GM12878 (cell line): Measurements from ENCODE around the gene CCBE1. TPM values are rescaled to one million over a fixed set of nuclear protein-coding genes. Genes with fewer than 3 reads are reported as not detected.

ENCODE experiments used
- ATAC-seq: fragments of 200-7000 bp; cut with Tn5 transposase; 3 replicates; pipeline ENCODE4 v1.9.1; 2020; ENCODE audit warnings: mild to moderate bottlenecking, moderate library complexity
- BruUV-seq: library from RNA; stranded (reverse); fragments of 400-500 nt; replicated peaks from 2 replicates; lab custom pipeline; 2021; lab: Mats Ljungman, UMichigan
- CTCF ChIA-PET: fragments of 300-600 bp; sonication (Branson Sonifier 250); formaldehyde crosslinking; extraction: SDS; loops from one replicate; lab custom pipeline; 2021; ENCODE audit warnings: inconsistent platforms; lab: Yijun Ruan, JAX
- POLR2A ChIA-PET: fragments of 350-600 bp; formaldehyde crosslinking; extraction: SDS; loops from one replicate; lab custom pipeline; 2021; ENCODE audit warnings: inconsistent platforms; lab: Charles Lee
- RAD21 ChIA-PET: fragments of 300-600 bp; sonication (Branson Sonifier 250); formaldehyde crosslinking; loops from one replicate; lab custom pipeline; 2023; ENCODE audit warnings: antibody characterized with exemption; ENCODE audit not compliant: unreplicated experiment; lab: Charles Lee
- SMC1A ChIA-PET: fragments of 300-600 bp; sonication (Branson Sonifier 250); formaldehyde crosslinking; loops from one replicate; lab custom pipeline; 2023; ENCODE audit not compliant: unreplicated experiment, uncharacterized antibody; lab: Charles Lee
- DNase-seq: peaks from one replicate; pipeline ENCODE4 v3.0.0-alpha.2; 2011; ENCODE audit warnings: low read depth, low spot score
- FAIRE-seq: peaks from 3 replicates; lab custom pipeline; 2011; peaks lifted over from hg19 to GRCh38; lab: Jason Lieb, UNC
- H2AFZ ChIP-seq: 2 replicates; pipeline ENCODE4 v1.6.0; 2011; ENCODE audit warnings: low read depth, low read length, control low read depth; ENCODE audit not compliant: control insufficient read depth
- H3K27ac ChIP-seq: 2 replicates; pipeline ENCODE4 v1.5.1; 2011; ENCODE audit warnings: control low read depth; ENCODE audit not compliant: control insufficient read depth, insufficient read depth
- H3K27me3 ChIP-seq, 2 experiments: replicated peaks in 1 of 2; 2 replicates each; pipeline versions ENCODE4 v1.6.0 to v1.6.1; 2011; ENCODE audit warnings: low read length in 1 of 2; ENCODE audit not compliant: control insufficient read depth in 2 of 2, insufficient read depth in 2 of 2
- H3K36me3 ChIP-seq, 2 experiments: 2 replicates each; pipeline ENCODE4 v1.5.1; 2011; ENCODE audit warnings: low read length in 1 of 2; ENCODE audit not compliant: control insufficient read depth in 2 of 2, insufficient read depth in 2 of 2
- H3K4me1 ChIP-seq: 2 replicates; pipeline ENCODE4 v1.6.1; 2011; ENCODE audit warnings: mild to moderate bottlenecking, low read length, moderate library complexity, mixed read lengths; ENCODE audit not compliant: control insufficient read depth, insufficient read depth
- H3K4me2 ChIP-seq: 2 replicates; pipeline ENCODE4 v1.6.0; 2011; ENCODE audit warnings: control low read depth; ENCODE audit not compliant: control insufficient read depth, insufficient read depth
- H3K4me3 ChIP-seq: fragments of 200-600 bp; sonication (generic); 2 replicates; pipeline ENCODE4 v1.5.1; 2016
- H3K79me2 ChIP-seq: 2 replicates; pipeline ENCODE4 v1.6.0; 2011; ENCODE audit warnings: low read length; ENCODE audit not compliant: control insufficient read depth, insufficient read depth
- H3K9ac ChIP-seq: 2 replicates; pipeline ENCODE4 v1.8.0; 2011; ENCODE audit warnings: low read length, control low read depth, mixed read lengths; ENCODE audit not compliant: control insufficient read depth, insufficient read depth
- H3K9me3 ChIP-seq: replicated peaks from 3 replicates; pipeline ENCODE4 v1.5.1; 2011; ENCODE audit warnings: mild to moderate bottlenecking, low read length; ENCODE audit not compliant: control insufficient read depth, insufficient read depth
- H4K20me1 ChIP-seq: 2 replicates; pipeline ENCODE4 v1.6.0; 2011; ENCODE audit not compliant: control insufficient read depth, insufficient read depth
- CHD1 ChIP-seq: IDR thresholded peaks from 2 replicates; pipeline ENCODE4 v1.6.1; 2012; ENCODE audit warnings: low read depth, low read length, improper control_type of control experiment
- ESRRA ChIP-seq: IDR thresholded peaks from 2 replicates; pipeline ENCODE4 v1.6.1; 2012; ENCODE audit warnings: mild to moderate bottlenecking, low read length, improper control_type of control experiment
- ZZZ3 ChIP-seq: IDR thresholded peaks from 2 replicates; pipeline ENCODE4 v1.6.1; 2011; ENCODE audit warnings: low read depth; ENCODE audit not compliant: control insufficient read depth, insufficient read length
- WGBS: methylation state at CpG from one replicate; pipeline ENCODE4 v1.1.6; 2016; ENCODE audit warnings: low lambda C conversion rate; ENCODE audit not compliant: insufficient replicate concordance, insufficient coverage; ENCODE audit errors: missing lambda C conversion rate; 5-methylcytosine and 5-hydroxymethylcytosine counted together
- in situ Hi-C: fragments of 300-500 bp; cut with MboI; formaldehyde crosslinking; loops from 9 replicates; pipeline ENCODE4 v1.14.3; 2018; ENCODE audit warnings: mixed read lengths
- intact Hi-C: fragments of 100-400 bp; cut with micrococcal nuclease; formaldehyde crosslinking; loops from one replicate; pipeline ENCODE4 v1.14.2; 2022; ENCODE audit not compliant: unreplicated experiment
- polyA plus RNA-seq, 11 experiments: library from polyadenylated mRNA; depleted of rRNA in 4 of 11; unstranded in 6 of 11; stranded (reverse) in 5 of 11; fragments of >200 nt; fragmentation: Nextera tagmentation in 4 of 11; fragmentation: Illumina TruSeq in 1 of 11; extraction: Ambion mirVana in 4 of 11; extraction: Trizol in 1 of 11; gene quantifications; 1 replicate in 1 of 11; 2 replicates in 10 of 11; pipeline versions ENCODE4 v1.2.1 to v1.2.3, GENCODE V29; 2011 to 2016; ENCODE audit warnings: inconsistent platforms in 2 of 11, missing spikeins in 2 of 11, low read depth in 1 of 11
- total RNA-seq, 4 experiments: library from RNA; depleted of rRNA in 3 of 4; stranded (reverse); fragments of >200 nt in 3 of 4; fragmentation: Illumina TruSeq in 1 of 4; extraction: Trizol in 1 of 4; gene quantifications; 2 replicates each; pipeline versions ENCODE4 v1.2.1 to v1.2.3, GENCODE V29; 2013 to 2021
- TF ChIP-seq, protein P1 (sequence below): IDR thresholded peaks from 2 replicates; pipeline ENCODE4 v1.6.1; 2012; ENCODE audit warnings: improper control_type of control experiment, low read depth, low read length; ENCODE audit not compliant: insufficient replicate concordance

CCBE1 gene
- total and polyA plus RNA-seq, 10 of the 15 experiments (the other 5 are each of a cell fraction or from before 2014, with no cell fraction given): 0.03 to 0.49 (median 0.04) TPM; not detected in 7

DNA sequence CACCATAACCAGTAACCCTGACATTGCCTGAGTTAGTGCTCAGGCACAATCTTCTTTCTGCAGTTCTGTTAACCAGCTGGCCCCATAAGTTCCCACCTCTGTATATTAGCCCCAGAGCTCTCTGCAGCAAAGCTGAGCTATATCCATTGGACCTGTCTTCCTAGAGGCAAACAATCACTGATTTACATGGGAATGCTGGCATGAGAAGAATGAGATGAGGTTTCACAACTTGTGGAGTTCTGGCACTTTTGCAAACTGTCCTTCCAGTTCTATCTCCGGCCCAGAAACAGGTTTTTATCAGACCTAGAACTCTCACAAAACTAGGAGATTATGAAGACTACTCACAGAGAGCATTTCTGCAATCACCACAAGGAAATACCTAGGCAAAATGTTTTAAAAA lies 7.9 kb upstream of the CCBE1 start:
- H3K4me1 ChIP-seq: no peaks in the 10 kb centered on the region
- ATAC-seq (no peak), FAIRE-seq (no peak), DNase-seq (no peak)
- ChIA-PET POLR2A (no interaction called here), RAD21 (no interaction called here), CTCF (interaction anchor here (0.6 kb wide), 1 partner anchor 82 kb away, joined by 3 read pairs; no protein-coding TSS in a partner anchor), SMC1A (interaction anchor here (1.6 kb wide), 1 partner anchor 11 kb away, joined by 4 read pairs; no protein-coding TSS in a partner anchor)
- intact Hi-C loops: no loop called here
- no peaks in the 10 kb centered on the region for H3K27me3 ChIP-seq
- H3K36me3 ChIP-seq: no peaks in the 10 kb centered on the region
- H3K4me3 ChIP-seq: no peak overlapping the region
- no peaks in the 10 kb centered on the region for H3K9me3 ChIP-seq
- TF ChIP-seq, protein P1, sequence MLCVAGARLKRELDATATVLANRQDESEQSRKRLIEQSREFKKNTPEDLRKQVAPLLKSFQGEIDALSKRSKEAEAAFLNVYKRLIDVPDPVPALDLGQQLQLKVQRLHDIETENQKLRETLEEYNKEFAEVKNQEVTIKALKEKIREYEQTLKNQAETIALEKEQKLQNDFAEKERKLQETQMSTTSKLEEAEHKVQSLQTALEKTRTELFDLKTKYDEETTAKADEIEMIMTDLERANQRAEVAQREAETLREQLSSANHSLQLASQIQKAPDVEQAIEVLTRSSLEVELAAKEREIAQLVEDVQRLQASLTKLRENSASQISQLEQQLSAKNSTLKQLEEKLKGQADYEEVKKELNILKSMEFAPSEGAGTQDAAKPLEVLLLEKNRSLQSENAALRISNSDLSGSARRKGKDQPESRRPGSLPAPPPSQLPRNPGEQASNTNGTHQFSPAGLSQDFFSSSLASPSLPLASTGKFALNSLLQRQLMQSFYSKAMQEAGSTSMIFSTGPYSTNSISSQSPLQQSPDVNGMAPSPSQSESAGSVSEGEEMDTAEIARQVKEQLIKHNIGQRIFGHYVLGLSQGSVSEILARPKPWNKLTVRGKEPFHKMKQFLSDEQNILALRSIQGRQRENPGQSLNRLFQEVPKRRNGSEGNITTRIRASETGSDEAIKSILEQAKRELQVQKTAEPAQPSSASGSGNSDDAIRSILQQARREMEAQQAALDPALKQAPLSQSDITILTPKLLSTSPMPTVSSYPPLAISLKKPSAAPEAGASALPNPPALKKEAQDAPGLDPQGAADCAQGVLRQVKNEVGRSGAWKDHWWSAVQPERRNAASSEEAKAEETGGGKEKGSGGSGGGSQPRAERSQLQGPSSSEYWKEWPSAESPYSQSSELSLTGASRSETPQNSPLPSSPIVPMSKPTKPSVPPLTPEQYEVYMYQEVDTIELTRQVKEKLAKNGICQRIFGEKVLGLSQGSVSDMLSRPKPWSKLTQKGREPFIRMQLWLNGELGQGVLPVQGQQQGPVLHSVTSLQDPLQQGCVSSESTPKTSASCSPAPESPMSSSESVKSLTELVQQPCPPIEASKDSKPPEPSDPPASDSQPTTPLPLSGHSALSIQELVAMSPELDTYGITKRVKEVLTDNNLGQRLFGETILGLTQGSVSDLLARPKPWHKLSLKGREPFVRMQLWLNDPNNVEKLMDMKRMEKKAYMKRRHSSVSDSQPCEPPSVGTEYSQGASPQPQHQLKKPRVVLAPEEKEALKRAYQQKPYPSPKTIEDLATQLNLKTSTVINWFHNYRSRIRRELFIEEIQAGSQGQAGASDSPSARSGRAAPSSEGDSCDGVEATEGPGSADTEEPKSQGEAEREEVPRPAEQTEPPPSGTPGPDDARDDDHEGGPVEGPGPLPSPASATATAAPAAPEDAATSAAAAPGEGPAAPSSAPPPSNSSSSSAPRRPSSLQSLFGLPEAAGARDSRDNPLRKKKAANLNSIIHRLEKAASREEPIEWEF: no peak
- TF ChIP-seq ZZZ3 (no peak), CHD1 (no peak), ESRRA (no peak)
- H2AFZ ChIP-seq: no peak overlapping the region
- H3K4me2 ChIP-seq: no peak overlapping the region
- in situ Hi-C loops: no loop called here
- H3K27ac ChIP-seq: no peak overlapping the region
- no peak overlapping the region for H3K9ac ChIP-seq
- H4K20me1 ChIP-seq: no peaks in the 10 kb centered on the region
- no peaks in the 10 kb centered on the region for H3K79me2 ChIP-seq
- WGBS: 5% methylated on average over 1 of the region's 1 CpG
- BruUV-seq: no TSS peak
